Memory B cell (primary cell): ENCODE measurements around the gene VTI1A.

Source experiments
- ATAC-seq: fragments of 150-1000 bp; cut with Tn5 transposase; 2 replicates; pipeline ENCODE4 v1.10.0; 2021; ENCODE audit warnings: low read depth, mild to moderate bottlenecking, moderate library complexity
- DNase-seq, 2 donors: peaks; one replicate each; pipeline ENCODE4 v3.0.0; 2022; ENCODE audit warnings: low spot score in 2 of 2
- H3K27ac Mint-ChIP-seq: one replicate; pipeline ENCODE4 v1.8.0; 2022; ENCODE audit warnings: mild to moderate bottlenecking, moderate library complexity, mixed read lengths
- H3K27me3 Mint-ChIP-seq: one replicate; pipeline ENCODE4 v1.8.0; 2022; ENCODE audit warnings: mixed read lengths
- H3K36me3 Mint-ChIP-seq: one replicate; pipeline ENCODE4 v1.8.0; 2022; ENCODE audit warnings: mild to moderate bottlenecking, mixed read lengths
- H3K4me1 Mint-ChIP-seq: one replicate; pipeline ENCODE4 v1.8.0; 2022; ENCODE audit warnings: mixed read lengths
- H3K4me3 Mint-ChIP-seq: one replicate; pipeline ENCODE4 v1.8.0; 2022; ENCODE audit warnings: mild to moderate bottlenecking, moderate library complexity, mixed read lengths
- H3K9me3 Mint-ChIP-seq: one replicate; pipeline ENCODE4 v1.8.0; 2022; ENCODE audit warnings: mixed read lengths

Gene VTI1A

DNA sequence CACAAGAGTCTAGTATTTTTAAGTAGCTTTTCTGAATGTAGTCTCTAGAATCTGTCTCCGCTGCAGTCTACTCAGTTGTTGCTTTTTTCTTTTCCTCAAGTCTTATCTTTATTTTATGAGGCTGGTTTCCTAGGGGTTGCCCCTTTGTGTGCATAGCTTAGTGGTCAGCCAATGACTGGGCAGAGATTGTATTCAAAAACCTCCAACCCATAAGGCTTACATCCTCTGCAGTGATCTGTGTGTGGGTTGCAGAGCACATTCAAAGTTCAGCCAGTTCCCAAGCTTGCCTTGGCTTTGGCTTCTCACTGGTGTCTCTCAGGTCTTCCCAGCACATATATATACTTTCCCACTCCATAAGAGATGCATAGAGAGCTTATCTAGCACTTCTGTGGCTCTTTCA is 343.0 kb downstream of the VTI1A start:
- Mint-ChIP-seq H3K9me3 (peaks cover 26% of the 10 kb centered on the region), H3K27me3 (no peaks in the 10 kb centered on the region), H3K27ac (no peak overlapping the region), H3K36me3 (peaks cover 32% of the 10 kb centered on the region), H3K4me3 (no peak overlapping the region), H3K4me1 (peaks cover 5% of the 10 kb centered on the region)
- ATAC-seq: no peak
- DNase-seq: no peak

DNA sequence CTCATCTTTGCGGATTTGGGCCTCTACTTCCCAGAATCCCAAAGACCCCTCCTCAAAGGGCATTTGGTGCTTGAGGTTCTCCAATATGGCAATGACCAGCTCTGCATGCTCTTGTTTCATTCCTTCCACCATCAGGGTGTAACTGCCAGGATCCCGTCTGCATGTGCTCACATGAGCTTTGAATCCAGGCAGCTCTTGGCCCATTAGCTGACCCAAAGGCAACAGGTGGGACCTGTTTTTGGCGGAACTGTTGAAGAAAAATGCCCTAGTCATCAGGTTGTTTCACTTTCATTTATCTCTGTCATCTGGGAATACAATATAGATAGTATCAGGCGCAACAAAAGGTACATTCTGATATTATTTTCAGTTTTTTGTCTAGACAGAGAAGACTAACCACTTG is 343.9 kb downstream of the VTI1A start:
- Mint-ChIP-seq H3K4me1 (peaks cover 5% of the 10 kb centered on the region), H3K27ac (no peak overlapping the region), H3K4me3 (no peak overlapping the region), H3K27me3 (no peaks in the 10 kb centered on the region), H3K9me3 (peaks cover 23% of the 10 kb centered on the region), H3K36me3 (peaks cover 32% of the 10 kb centered on the region)
- ATAC-seq (no peak), DNase-seq (no peak)

DNA sequence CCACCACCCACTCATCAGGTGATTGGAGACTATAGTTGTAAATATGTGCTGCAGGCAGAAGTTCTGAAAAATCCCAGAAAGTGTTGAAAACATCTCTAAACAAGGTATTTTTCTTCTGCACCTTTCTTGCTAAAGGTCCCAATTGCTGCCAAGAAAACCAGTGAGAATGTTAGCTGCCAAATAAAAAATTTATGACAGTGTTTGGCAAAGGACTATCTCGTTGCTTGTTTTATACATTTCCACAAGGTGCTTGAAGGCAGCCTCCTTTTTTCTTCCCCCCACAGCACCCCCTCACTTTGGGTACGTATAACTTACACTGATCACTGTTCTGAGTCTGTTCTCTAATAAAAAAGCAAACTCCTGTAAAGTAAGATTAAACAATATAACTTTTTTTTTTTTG is 344.4 kb downstream of the VTI1A start:
- H3K36me3 Mint-ChIP-seq: peaks cover 31% of the 10 kb centered on the region
- H3K27ac Mint-ChIP-seq: no peak overlapping the region
- peaks cover 5% of the 10 kb centered on the region for H3K4me1 Mint-ChIP-seq
- H3K9me3 Mint-ChIP-seq: peaks cover 18% of the 10 kb centered on the region
- ATAC-seq (no peak), DNase-seq (no peak)
- no peaks in the 10 kb centered on the region for H3K27me3 Mint-ChIP-seq
- H3K4me3 Mint-ChIP-seq: no peak overlapping the region

DNA sequence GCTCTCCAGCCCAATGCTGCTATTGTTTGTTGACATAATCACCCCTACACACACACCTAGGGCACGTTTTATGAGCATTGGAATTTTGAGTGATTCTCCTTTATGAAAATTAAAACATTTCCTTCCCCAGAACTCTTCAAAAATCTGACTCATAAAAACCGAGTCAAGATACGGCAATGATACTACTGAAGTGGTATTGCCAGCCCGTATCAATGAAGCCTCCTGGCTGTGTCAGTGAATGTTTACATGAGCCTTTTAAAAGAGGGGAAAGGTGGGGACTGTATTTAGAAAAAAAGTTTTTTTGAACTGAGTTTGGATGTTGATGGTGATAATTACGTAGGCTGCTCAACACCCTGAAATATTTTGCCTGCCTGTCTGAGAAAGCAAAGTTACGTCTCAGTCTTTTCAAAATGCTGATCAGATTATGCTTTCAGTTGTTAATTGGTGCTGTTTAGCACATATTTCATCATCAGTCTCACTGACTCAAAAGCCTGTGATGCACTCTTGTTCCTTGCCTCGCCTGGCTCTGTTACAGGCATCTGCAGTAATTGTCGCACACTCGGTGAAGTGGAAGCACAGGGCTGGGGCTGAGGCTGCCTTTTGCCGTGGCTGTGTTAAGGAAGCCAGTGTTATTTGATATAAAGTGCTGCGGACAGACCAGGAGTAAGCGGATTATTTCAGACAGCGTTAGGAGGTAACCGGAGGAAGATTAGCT is 345.6 kb downstream of the VTI1A start:
- no peak overlapping the region for H3K27ac Mint-ChIP-seq
- H3K9me3 Mint-ChIP-seq: peaks cover 13% of the 10 kb centered on the region
- H3K36me3 Mint-ChIP-seq: peaks cover 29% of the 10 kb centered on the region
- H3K4me3 Mint-ChIP-seq: no peak overlapping the region
- H3K27me3 Mint-ChIP-seq: no peaks in the 10 kb centered on the region
- DNase-seq (no peak), ATAC-seq (no peak)
- peaks cover 5% of the 10 kb centered on the region for H3K4me1 Mint-ChIP-seq

DNA sequence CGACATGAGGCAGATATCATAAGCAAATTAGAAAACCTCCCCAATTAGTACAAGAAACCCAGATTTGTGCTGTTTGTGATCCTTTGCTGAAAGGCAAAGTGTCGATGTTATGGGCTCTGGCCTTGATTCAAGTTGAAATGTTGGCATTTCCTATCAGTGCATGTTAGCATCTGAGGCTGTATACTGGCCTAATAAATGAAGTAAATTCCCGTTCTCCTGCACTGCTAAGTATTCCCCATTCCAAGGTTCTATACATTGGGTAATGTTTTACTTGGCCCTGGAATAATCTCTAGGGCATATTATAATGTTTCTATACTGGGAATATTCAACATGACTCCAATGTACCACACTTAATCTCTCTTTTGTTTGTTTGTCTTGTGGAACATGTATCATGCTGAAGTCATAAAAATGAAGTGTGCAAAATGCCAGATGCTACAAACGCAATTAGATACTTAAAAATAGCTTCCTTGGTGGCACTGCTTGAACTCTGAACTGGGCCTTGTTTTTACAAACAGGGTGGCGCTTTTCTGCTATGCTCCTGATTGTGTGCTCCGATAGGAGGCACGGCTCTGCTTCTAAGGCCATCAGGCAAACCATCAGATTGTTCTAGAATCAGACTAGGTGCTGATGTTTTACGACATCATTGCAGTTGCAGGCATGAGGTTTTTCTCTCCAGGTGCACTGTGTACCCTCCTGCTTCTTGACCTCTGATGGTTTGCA is 346.3 kb downstream of the VTI1A start:
- H3K27me3 Mint-ChIP-seq: no peaks in the 10 kb centered on the region
- peaks cover 26% of the 10 kb centered on the region for H3K36me3 Mint-ChIP-seq
- H3K4me1 Mint-ChIP-seq: peaks cover 5% of the 10 kb centered on the region
- H3K27ac Mint-ChIP-seq: no peak overlapping the region
- DNase-seq (no peak), ATAC-seq (no peak)
- H3K9me3 Mint-ChIP-seq: peaks cover 11% of the 10 kb centered on the region
- no peak overlapping the region for H3K4me3 Mint-ChIP-seq

DNA sequence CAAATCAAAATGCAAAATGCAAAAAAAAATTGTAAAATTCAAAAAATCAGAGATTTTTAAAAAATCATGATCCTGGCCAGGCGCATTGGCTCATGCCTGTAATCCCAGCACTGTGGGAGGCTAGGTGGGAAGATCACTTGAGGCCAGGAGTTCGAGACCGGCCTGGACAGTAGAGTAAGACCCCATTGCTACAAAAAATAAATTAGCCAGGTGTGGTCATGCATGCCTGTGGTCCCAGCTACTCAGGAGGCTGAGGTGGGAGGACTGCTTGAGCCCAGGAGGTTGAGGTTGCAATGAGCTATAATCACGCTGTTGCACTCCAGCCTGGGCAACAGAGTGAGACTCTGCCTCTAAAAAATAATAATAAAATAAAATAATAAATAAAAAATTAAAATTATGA is 347.2 kb downstream of the VTI1A start:
- Mint-ChIP-seq H3K36me3 (peaks cover 19% of the 10 kb centered on the region), H3K9me3 (peaks cover 7% of the 10 kb centered on the region), H3K4me3 (no peak overlapping the region), H3K27ac (no peak overlapping the region), H3K27me3 (no peaks in the 10 kb centered on the region), H3K4me1 (peaks cover 5% of the 10 kb centered on the region)
- no peak for DNase-seq
- ATAC-seq: no peak

DNA sequence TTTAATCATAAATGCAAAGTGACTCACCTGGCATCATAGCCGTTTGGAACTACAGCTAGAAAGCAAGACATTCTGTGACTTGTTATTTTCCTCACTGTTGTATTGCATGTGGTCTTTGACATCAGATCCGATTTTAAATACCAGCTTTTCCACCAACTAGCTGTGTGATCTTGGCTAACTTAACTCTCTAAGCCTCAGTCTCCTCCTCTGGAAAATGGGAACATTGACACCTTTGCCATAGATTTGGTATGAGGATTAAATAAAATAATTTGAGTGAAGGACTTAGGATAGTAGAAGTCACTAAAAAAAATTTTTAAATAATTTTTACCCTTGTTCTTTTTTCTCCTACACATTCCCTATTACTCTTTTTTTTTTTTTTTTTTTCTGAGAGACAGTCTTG is 348.1 kb downstream of the VTI1A start:
- no peak for DNase-seq
- H3K4me1 Mint-ChIP-seq: peaks cover 5% of the 10 kb centered on the region
- H3K9me3 Mint-ChIP-seq: no peaks in the 10 kb centered on the region
- H3K27me3 Mint-ChIP-seq: no peaks in the 10 kb centered on the region
- H3K36me3 Mint-ChIP-seq: peaks cover 14% of the 10 kb centered on the region
- H3K4me3 Mint-ChIP-seq: no peak overlapping the region
- no peak overlapping the region for H3K27ac Mint-ChIP-seq
- no peak for ATAC-seq

DNA sequence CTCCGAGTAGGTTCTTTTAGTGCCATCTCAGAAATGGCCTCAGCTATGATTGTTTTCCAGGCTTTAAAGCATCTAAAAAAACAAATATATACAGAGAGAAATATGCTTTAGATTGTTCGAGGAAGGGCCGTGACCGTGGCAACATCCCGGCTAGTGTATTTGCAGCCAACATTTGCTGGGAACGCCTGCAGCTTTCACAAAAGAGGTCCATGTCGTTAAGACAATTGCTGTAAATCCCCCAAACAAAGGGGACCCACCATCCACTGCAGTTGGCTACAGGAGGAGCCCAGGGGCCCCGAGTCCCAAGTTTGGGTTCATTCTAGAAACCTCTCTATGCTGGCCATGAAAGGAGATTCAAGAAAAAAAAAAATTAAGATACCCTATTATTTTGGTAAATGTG is 350.2 kb downstream of the VTI1A start:
- no peak for ATAC-seq
- Mint-ChIP-seq H3K4me3 (no peak overlapping the region), H3K36me3 (peaks cover 13% of the 10 kb centered on the region), H3K9me3 (no peaks in the 10 kb centered on the region), H3K4me1 (peaks cover 5% of the 10 kb centered on the region), H3K27ac (no peak overlapping the region), H3K27me3 (no peaks in the 10 kb centered on the region)
- no peak for DNase-seq

DNA sequence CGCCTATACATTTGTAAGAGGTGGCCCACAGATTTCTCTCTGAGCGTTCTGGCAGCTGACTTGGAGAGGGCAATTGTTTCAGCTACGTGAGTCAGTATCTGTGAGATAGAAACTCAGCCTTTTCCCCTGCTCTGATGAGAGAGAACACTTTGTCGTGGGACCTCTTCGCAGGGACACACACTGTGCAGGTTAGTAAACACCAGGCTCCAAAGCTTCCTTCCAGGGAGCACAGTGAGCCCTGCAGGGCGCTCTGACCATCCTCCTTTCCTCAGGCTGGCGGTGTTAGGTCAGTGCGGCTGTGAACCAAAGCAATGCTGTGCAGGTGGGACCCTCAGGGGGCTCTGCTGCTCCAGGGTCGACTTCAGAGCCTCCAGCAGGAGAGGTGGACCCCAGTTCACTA is 350.8 kb downstream of the VTI1A start:
- no peak overlapping the region for H3K4me3 Mint-ChIP-seq
- H3K36me3 Mint-ChIP-seq: peaks cover 12% of the 10 kb centered on the region
- no peaks in the 10 kb centered on the region for H3K27me3 Mint-ChIP-seq
- no peak for DNase-seq
- no peak for ATAC-seq
- H3K9me3 Mint-ChIP-seq: no peaks in the 10 kb centered on the region
- H3K4me1 Mint-ChIP-seq: peaks cover 4% of the 10 kb centered on the region
- H3K27ac Mint-ChIP-seq: no peak overlapping the region

DNA sequence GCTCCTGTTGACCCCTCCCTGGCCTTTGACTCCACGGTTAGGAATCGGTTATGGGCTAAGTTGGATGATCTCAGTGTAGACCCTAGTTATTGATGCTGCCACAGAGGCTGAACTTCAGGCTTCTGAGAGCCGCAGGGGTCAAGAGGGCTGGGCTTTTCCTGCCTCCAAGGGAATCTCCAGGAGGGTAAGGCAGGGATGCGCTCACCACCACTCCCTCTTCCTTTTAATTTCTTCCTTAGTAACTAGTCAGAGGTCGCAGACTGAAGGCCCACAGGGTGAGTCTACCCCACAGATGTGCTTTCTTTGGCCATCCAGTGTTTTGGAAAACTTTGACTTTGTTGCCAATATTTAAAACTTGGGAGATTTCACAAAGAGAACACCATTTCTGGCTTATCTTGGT is 352.0 kb downstream of the VTI1A start:
- DNase-seq: no peak
- ATAC-seq: no peak
- Mint-ChIP-seq H3K27me3 (no peaks in the 10 kb centered on the region), H3K4me3 (no peak overlapping the region), H3K27ac (no peak overlapping the region), H3K4me1 (no peaks in the 10 kb centered on the region), H3K36me3 (peaks cover 10% of the 10 kb centered on the region), H3K9me3 (no peaks in the 10 kb centered on the region)

DNA sequence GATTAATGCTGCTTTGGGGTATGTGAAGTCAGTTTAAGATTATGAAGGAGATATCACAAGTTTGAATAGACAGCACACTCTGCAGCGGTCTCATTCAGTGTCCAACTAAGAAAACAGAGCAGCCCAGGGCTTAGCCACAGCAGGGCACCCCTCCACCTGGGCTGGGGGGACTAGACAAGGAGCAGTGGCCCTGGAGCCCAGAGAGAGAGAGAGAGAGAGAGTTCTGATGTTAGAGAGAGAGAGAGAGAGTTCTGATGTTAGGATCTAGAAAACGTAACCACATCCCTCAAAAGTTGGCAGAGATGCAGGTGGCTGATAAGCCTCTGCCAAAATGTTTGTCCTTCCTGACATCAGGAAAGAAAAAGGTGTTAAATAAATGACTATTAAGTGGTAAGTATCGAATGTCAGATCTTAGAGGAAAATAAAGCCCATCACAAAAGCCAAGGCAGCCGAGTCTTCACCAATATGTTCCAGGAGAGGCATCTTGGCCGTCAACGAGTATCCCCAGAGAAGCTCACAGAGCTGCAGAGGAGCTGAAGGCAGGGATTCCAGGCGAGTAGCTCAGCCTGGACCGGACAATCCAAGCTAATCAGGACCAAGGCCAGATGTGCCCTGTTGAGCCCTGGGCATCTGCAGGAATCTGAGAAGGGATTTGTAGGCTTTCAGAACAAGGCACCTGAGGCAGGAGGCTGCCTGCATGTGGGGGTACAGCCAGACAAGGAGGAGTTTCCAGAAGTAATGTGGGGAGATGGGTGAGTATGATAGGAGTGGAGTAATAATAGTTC is 352.9 kb downstream of the VTI1A start:
- DNase-seq: no peak
- no peaks in the 10 kb centered on the region for H3K4me1 Mint-ChIP-seq
- H3K27ac Mint-ChIP-seq: no peak overlapping the region
- no peak for ATAC-seq
- no peaks in the 10 kb centered on the region for H3K27me3 Mint-ChIP-seq
- no peak overlapping the region for H3K4me3 Mint-ChIP-seq
- no peaks in the 10 kb centered on the region for H3K9me3 Mint-ChIP-seq
- peaks cover 10% of the 10 kb centered on the region for H3K36me3 Mint-ChIP-seq

DNA sequence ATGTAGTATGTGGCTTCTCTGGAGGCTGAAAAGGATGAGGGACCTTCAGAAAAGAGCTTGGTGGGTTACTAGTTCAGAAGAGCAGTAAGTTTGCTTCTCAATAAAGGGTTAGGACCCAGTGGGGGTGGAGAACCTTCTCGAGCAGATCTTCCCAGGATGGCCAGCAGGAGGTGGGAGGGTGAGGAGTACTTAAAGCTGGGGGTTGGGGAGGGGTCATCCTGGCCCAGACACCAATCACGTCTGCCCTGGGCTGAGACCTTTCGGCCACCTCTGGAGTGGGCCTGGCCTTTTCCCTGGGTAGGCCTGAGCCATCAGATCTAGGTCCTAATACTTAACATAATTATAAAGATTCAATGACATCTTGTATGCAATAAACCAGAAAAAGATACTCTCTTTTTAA is 354.0 kb downstream of the VTI1A start:
- H3K4me3 Mint-ChIP-seq: no peak overlapping the region
- H3K9me3 Mint-ChIP-seq: no peaks in the 10 kb centered on the region
- DNase-seq (no peak), ATAC-seq (no peak)
- no peaks in the 10 kb centered on the region for H3K4me1 Mint-ChIP-seq
- no peak overlapping the region for H3K27ac Mint-ChIP-seq
- H3K36me3 Mint-ChIP-seq: peaks cover 10% of the 10 kb centered on the region
- no peaks in the 10 kb centered on the region for H3K27me3 Mint-ChIP-seq

DNA sequence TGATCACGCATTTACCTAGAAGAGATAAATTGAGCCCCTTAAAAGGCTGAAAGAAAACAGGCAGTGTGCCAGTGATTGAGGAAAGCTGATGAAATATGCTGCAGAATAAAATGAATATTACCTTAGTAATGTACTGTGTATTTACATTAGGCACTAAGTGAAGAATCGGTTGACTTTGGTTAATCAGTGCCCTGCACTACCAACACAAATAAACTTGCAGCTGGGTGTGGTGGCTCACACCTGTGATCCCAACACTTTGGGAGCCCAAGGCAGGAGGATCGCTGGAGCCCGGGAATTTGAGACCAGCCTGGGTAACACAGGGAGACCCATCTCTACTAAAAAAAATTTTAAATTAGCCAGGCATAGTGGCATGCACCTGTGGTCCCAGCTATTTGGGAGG is 354.7 kb downstream of the VTI1A start:
- no peaks in the 10 kb centered on the region for H3K27me3 Mint-ChIP-seq
- no peak for DNase-seq
- no peaks in the 10 kb centered on the region for H3K4me1 Mint-ChIP-seq
- ATAC-seq: no peak
- peaks cover 10% of the 10 kb centered on the region for H3K36me3 Mint-ChIP-seq
- H3K4me3 Mint-ChIP-seq: no peak overlapping the region
- no peaks in the 10 kb centered on the region for H3K9me3 Mint-ChIP-seq
- no peak overlapping the region for H3K27ac Mint-ChIP-seq

DNA sequence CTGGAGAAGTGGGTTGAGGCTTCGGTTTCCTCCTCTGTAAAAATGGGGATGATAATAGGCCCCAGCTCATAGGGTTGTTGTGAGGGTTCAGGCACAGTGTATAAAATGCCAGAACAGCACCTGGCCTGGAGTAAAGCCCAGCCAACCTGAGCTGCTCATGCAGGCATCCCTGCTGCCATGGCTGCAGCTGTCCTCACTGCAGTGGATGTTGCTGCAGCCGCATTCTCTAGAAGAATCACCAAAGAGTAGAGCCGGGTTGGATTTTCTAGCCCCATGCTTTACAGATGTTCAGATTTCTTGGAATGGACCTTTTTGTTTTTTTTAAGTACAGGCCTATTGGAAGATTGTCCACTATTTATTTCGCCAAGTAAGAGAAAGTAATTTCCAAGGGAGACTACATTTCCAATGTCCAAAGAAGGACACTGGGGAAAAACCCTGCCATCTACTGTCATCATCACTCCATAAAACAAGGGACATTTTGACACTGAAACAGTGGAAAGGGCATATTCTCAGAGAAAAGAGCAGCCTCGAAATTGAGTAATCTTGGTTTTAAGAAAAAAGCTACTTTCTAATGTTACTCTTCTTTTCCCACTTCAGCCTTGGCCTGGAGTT is 355.5 kb downstream of the VTI1A start:
- Mint-ChIP-seq H3K4me1 (no peaks in the 10 kb centered on the region), H3K4me3 (no peak overlapping the region), H3K27me3 (no peaks in the 10 kb centered on the region), H3K36me3 (peaks cover 13% of the 10 kb centered on the region), H3K27ac (no peak overlapping the region), H3K9me3 (no peaks in the 10 kb centered on the region)
- ATAC-seq (no peak), DNase-seq (no peak)
